HCT116 (cell line): ENCODE measurements around the gene ACOT12. TPM values are rescaled to one million over a fixed set of nuclear protein-coding genes. Genes with fewer than 3 reads are reported as not detected.

ENCODE experiments used
- ATAC-seq: fragments of 200-7000 bp; cut with Tn5 transposase; 2 replicates; pipeline ENCODE4 v1.9.1; 2020; ENCODE audit warnings: mild to moderate bottlenecking, moderate library complexity
- BruUV-seq: library from RNA; stranded (reverse); fragments of 400-500 nt; replicated peaks from 2 replicates; lab custom pipeline; 2021; lab: Mats Ljungman, UMichigan
- CTCF ChIA-PET: fragments of 300-600 bp; sonication (Branson Sonifier 250); formaldehyde crosslinking; loops from one replicate; lab custom pipeline; 2021; ENCODE audit warnings: antibody characterized with exemption; lab: Charles Lee
- POLR2A ChIA-PET: fragments of 300-600, 350-600 bp; sonication (Branson Sonifier 250); formaldehyde crosslinking; loops from one replicate; lab custom pipeline; 2021; ENCODE audit warnings: antibody characterized with exemption; lab: Charles Lee
- RAD21 ChIA-PET, 2 experiments: fragments of 300-600 bp; sonication (Branson Sonifier 250); formaldehyde crosslinking; loops; one replicate each; lab custom pipeline; 2023; ENCODE audit warnings: low total read pairs in 2 of 2; ENCODE audit not compliant: uncharacterized antibody in 2 of 2, unreplicated experiment in 2 of 2, low non-redundant PET in 1 of 2; lab: Charles Lee
- DNase-seq: peaks from one replicate; pipeline ENCODE4 v3.0.0-alpha.2; 2010; ENCODE audit warnings: low read depth, low spot score
- H2AFZ ChIP-seq: fragments of 200-600 bp; shearing (Covaris generic), sonication (generic); 2 replicates; pipeline ENCODE4 v1.6.1; 2017; ENCODE audit warnings: low read depth, mixed run types, mixed read lengths, antibody characterized with exemption, low read length; ENCODE audit not compliant: poor library complexity, severe bottlenecking
- H3K27ac ChIP-seq: 2 replicates; pipeline ENCODE4 v1.5.1; 2012; ENCODE audit warnings: low read depth, low read length
- H3K27me3 ChIP-seq: fragments of 200-600 bp; sonication (generic); 2 replicates; pipeline ENCODE4 v1.6.1; 2016; ENCODE audit warnings: mixed run types, low read length, mixed read lengths; ENCODE audit not compliant: insufficient read depth
- H3K36me3 ChIP-seq, 2 experiments: fragments of 200-500 bp in 1 of 2; fragments of 200-600 bp in 1 of 2; sonication (Bioruptor generic) in 1 of 2; sonication (generic) in 1 of 2; 2 replicates each; pipeline versions ENCODE4 v1.5.1 to v1.6.1; 2014 to 2016; ENCODE audit warnings: low read length in 2 of 2, inconsistent platforms in 1 of 2, mixed read lengths in 1 of 2, mixed run types in 1 of 2; ENCODE audit not compliant: insufficient read depth in 2 of 2, control insufficient read depth in 1 of 2
- H3K4me1 ChIP-seq, 2 experiments: fragments of 200-600 bp in 1 of 2; sonication (generic) in 1 of 2; 2 replicates each; pipeline versions ENCODE4 v1.5.1 to v1.6.1; 2012 to 2017; ENCODE audit warnings: low read length in 2 of 2, inconsistent platforms in 1 of 2, mild to moderate bottlenecking in 1 of 2, mixed read lengths in 1 of 2, mixed run types in 1 of 2, moderate library complexity in 1 of 2; ENCODE audit not compliant: insufficient read depth in 2 of 2, control insufficient read depth in 1 of 2
- H3K4me2 ChIP-seq: fragments of 200-600 bp; sonication (generic); 2 replicates; pipeline ENCODE4 v1.6.1; 2017; ENCODE audit warnings: mixed run types, low read length, mixed read lengths
- H3K4me3 ChIP-seq, 2 experiments: fragments of 200-600 bp in 1 of 2; sonication (generic) in 1 of 2; replicated peaks in 1 of 2; 2 replicates each; pipeline ENCODE4 v1.5.1; 2011 to 2016; ENCODE audit warnings: low read length in 2 of 2, control low read depth in 1 of 2, low read depth in 1 of 2, mild to moderate bottlenecking in 1 of 2, mixed read lengths in 1 of 2, mixed run types in 1 of 2
- H3K79me2 ChIP-seq: fragments of 200-600 bp; sonication (generic); 2 replicates; pipeline ENCODE4 v1.6.1; 2017; ENCODE audit warnings: mild to moderate bottlenecking, mixed run types, low read length, moderate library complexity, mixed read lengths; ENCODE audit not compliant: insufficient read depth
- H3K9ac ChIP-seq: fragments of 200-600 bp; sonication (generic); 2 replicates; pipeline ENCODE4 v1.6.1; 2016; ENCODE audit warnings: low read length, mixed read lengths
- H3K9me2 ChIP-seq: fragments of 200-600 bp; sonication (generic), shearing (Covaris generic); 2 replicates; pipeline ENCODE4 v1.6.1; 2017; ENCODE audit warnings: mixed run types, mild to moderate bottlenecking, moderate library complexity; ENCODE audit not compliant: insufficient read depth
- H3K9me3 ChIP-seq, 2 experiments: fragments of 200-500 bp in 1 of 2; fragments of 200-600 bp in 1 of 2; sonication (Bioruptor generic) in 1 of 2; sonication (generic) in 1 of 2; 2 replicates each; pipeline ENCODE4 v1.6.1; 2014 to 2017; ENCODE audit warnings: low read length in 2 of 2, mixed read lengths in 2 of 2, inconsistent platforms in 1 of 2, low read depth in 1 of 2, mild to moderate bottlenecking in 1 of 2, mixed run types in 1 of 2, moderate library complexity in 1 of 2; ENCODE audit not compliant: control insufficient read depth in 1 of 2, insufficient read depth in 1 of 2
- H4K20me1 ChIP-seq: fragments of 200-600 bp; sonication (generic), shearing (Covaris generic); 2 replicates; pipeline ENCODE4 v1.6.1; 2017; ENCODE audit warnings: mixed run types, mild to moderate bottlenecking, moderate library complexity; ENCODE audit not compliant: insufficient read depth
- ATF3 ChIP-seq: IDR thresholded peaks from 2 replicates; pipeline ENCODE4 v1.6.1; 2012
- CBX3 ChIP-seq: IDR thresholded peaks from 2 replicates; pipeline ENCODE4 v1.6.1; 2012; ENCODE audit warnings: low read depth
- CEBPB ChIP-seq: IDR thresholded peaks from 2 replicates; pipeline ENCODE4 v1.6.1; 2012; ENCODE audit warnings: low read depth
- CTCF ChIP-seq, 3 experiments: fragments of 200-600 bp in 1 of 3; sonication (generic) in 1 of 3; IDR thresholded peaks in 2 of 3; conservative IDR thresholded peaks in 1 of 3; 2 replicates each; pipeline ENCODE4 v1.5.1; 2012 to 2017; ENCODE audit warnings: low read depth in 2 of 3, low read length in 2 of 3, antibody characterized with exemption in 1 of 3, borderline replicate concordance in 1 of 3, control low read depth in 1 of 3, mild to moderate bottlenecking in 1 of 3, mixed read lengths in 1 of 3, mixed run types in 1 of 3, moderate library complexity in 1 of 3; ENCODE audit not compliant: insufficient read depth in 1 of 3
- EGR1 ChIP-seq: IDR thresholded peaks from 2 replicates; pipeline ENCODE4 v1.6.1; 2012; ENCODE audit warnings: low read depth
- ELF1 ChIP-seq: IDR thresholded peaks from 2 replicates; pipeline ENCODE4 v1.6.1; 2012; ENCODE audit warnings: low read depth, borderline replicate concordance
- EZH2 ChIP-seq: fragments of 200-600 bp; sonication (generic); IDR thresholded peaks from 2 replicates; pipeline ENCODE4 v1.6.1; 2017; ENCODE audit warnings: antibody characterized with exemption, mixed run types
- EZH2phosphoT487 ChIP-seq: fragments of 200-600 bp; IDR thresholded peaks from 2 replicates; pipeline ENCODE4 v1.6.1; 2018; ENCODE audit warnings: antibody characterized with exemption, borderline replicate concordance
- JUND ChIP-seq: IDR thresholded peaks from 2 replicates; pipeline ENCODE4 v1.6.1; 2012
- MAX ChIP-seq: IDR thresholded peaks from 2 replicates; pipeline ENCODE4 v1.6.1; 2012
- POLR2A ChIP-seq: IDR thresholded peaks from 2 replicates; pipeline ENCODE4 v1.7.0; 2011; ENCODE audit warnings: borderline replicate concordance; ENCODE audit not compliant: insufficient read depth, insufficient read length; ENCODE audit errors: extremely low read depth
- POLR2AphosphoS5 ChIP-seq: IDR thresholded peaks from 2 replicates; pipeline ENCODE4 v1.6.1; 2011; ENCODE audit warnings: mild to moderate bottlenecking, low read depth, low read length, moderate library complexity
- RAD21 ChIP-seq: IDR thresholded peaks from 2 replicates; pipeline ENCODE4 v1.6.1; 2012; ENCODE audit warnings: low read depth, mild to moderate bottlenecking
- REST ChIP-seq: IDR thresholded peaks from 2 replicates; pipeline ENCODE4 v1.6.1; 2012; ENCODE audit warnings: low read depth
- SIN3A ChIP-seq: IDR thresholded peaks from 2 replicates; pipeline ENCODE4 v1.6.1; 2012; ENCODE audit warnings: low read depth
- SRF ChIP-seq: IDR thresholded peaks from 2 replicates; pipeline ENCODE4 v1.6.1; 2012; ENCODE audit warnings: low read depth
- TCF7L2 ChIP-seq: IDR thresholded peaks from 2 replicates; pipeline ENCODE4 v1.7.0; 2011; ENCODE audit warnings: borderline replicate concordance, inconsistent platforms; ENCODE audit not compliant: insufficient read depth, insufficient read length; ENCODE audit errors: extremely low read depth
- YY1 ChIP-seq: IDR thresholded peaks from 2 replicates; pipeline ENCODE4 v1.6.1; 2011; ENCODE audit warnings: low read length, low read depth, moderate library complexity, mild to moderate bottlenecking; ENCODE audit not compliant: insufficient replicate concordance; ENCODE audit errors: extremely low read depth
- ZBTB33 ChIP-seq: IDR thresholded peaks from 2 replicates; pipeline ENCODE4 v1.6.1; 2011; ENCODE audit warnings: mild to moderate bottlenecking, low read length, moderate library complexity; ENCODE audit not compliant: insufficient replicate concordance; ENCODE audit errors: extremely low read depth
- ZFX ChIP-seq: fragments of 450-650 bp; IDR thresholded peaks from 2 replicates; pipeline ENCODE4 v1.6.1; 2017
- intact Hi-C: fragments of 100-400 bp; cut with micrococcal nuclease; formaldehyde crosslinking; loops from 2 replicates; pipeline ENCODE4 v1.10.0; 2022
- total RNA-seq: library from RNA; stranded (reverse); gene quantifications from one replicate; pipeline ENCODE4 v1.2.1, GENCODE V29; 2021; ENCODE audit not compliant: unreplicated experiment

The ACOT12 gene
- total RNA-seq, 1 experiment from 2014 or later: not detected

- ChIA-PET CTCF (no interaction called here), RAD21 (no interaction called here), POLR2A (no interaction called here)
- Histone ChIP-seq H3K4me2 (no peak overlapping the region), H4K20me1 (no peaks in the 10 kb centered on the region), H3K27me3 (no peaks in the 10 kb centered on the region), H3K36me3 (peaks cover 9 to 18% of the 10 kb centered on the region in 2 experiments; a peak in 3 of 4 replicates), H3K9ac (no peak overlapping the region), H3K79me2 (no peaks in the 10 kb centered on the region), H3K9me3 (no peaks in the 10 kb centered on the region), H3K4me1 (no peaks in the 10 kb centered on the region), H3K9me2 (no peaks in the 10 kb centered on the region), H3K27ac (no peak overlapping the region), H2AFZ (no peak overlapping the region), H3K4me3 (no peak overlapping the region)
- ATAC-seq: no peak
- DNase-seq: no peak
- intact Hi-C loops: no loop called here
- TF ChIP-seq ZFX (no peak), SIN3A (no peak), CBX3 (no peak), SRF (no peak), EZH2 (no peak), REST (no peak), ELF1 (no peak), EZH2phosphoT487 (no peak), MAX (no peak), CTCF (IDR thresholded peaks at IDR 0.05 in 2 of 3, conservative IDR thresholded peaks at IDR 0.05 in 1 of 3; ENCODE audit: borderline replicate concordance in 1 of 3, insufficient read depth in 1 of 3, low read depth in 2 of 3, low read length in 2 of 3) (no peak), CEBPB (no peak), ZBTB33 (no peak), POLR2AphosphoS5 (no peak), JUND (no peak), TCF7L2 (no peak), POLR2A (no peak), YY1 (no peak), EGR1 (no peak), RAD21 (no peak), ATF3 (no peak)
- no TSS peak for BruUV-seq
These were observed 80.7 kb downstream of the ACOT12 start for GRCh38 chr5:81313278-81313677.
